Tibial nerve (tissue), 3 donors: Measurements from ENCODE around the gene SPG21.

Experiments
- POLR2A ChIP-seq, 2 donors: fragments of 450-650 bp; IDR thresholded peaks; one replicate each; pipeline ENCODE4 v1.6.1; 2017; ENCODE audit warnings: antibody characterized with exemption in 2 of 2, mild to moderate bottlenecking in 2 of 2, moderate library complexity in 2 of 2
- TF ChIP-seq, protein P1 (sequence below), 5 experiments: fragments of 200-600 bp in 3 of 5; fragments of 450-650 bp in 2 of 5; sonication (generic) in 3 of 5; IDR thresholded peaks; one replicate each; pipeline ENCODE4 v1.5.1; 2016 to 2019; ENCODE audit warnings: antibody characterized with exemption in 5 of 5, mild to moderate bottlenecking in 3 of 5, moderate library complexity in 2 of 5

DNA sequence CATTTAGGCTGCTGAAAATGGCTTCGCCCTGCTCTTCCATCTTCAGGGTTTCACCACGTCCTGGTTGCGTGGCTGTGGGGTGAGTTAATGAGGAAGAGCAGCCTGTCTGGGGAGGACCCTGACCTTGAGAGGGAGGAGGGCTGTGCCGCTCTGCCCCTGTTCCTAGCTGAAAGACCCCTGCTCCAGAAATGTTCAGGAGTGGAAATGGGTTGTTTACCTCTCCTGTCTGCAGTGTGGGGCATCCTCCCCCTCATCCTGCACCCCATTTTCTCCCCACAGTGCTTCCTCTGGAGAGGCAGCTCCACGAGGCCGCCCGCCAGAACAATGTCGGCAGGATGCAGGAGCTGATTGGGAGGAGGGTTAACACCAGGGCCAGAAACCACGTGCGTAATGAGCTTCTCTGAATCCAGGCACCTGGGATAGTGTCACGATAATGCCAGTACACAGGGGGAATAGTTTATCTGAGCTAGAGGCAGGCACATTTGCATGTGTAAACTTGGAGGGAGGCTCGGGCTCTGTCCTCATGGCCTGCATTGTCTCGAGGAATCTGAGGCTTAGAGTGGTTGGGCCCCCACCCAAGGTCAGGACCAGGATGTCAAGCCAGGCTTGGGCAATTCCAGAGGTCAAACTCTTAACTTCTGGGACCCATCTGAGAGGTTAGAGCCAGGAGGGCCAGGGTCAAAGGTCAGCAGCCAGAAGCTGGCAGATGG is 74.0 kb downstream of the SPG21 start:
- no peak for TF ChIP-seq POLR2A (IDR thresholded peaks at IDR 0.05)
- TF ChIP-seq, protein P1, sequence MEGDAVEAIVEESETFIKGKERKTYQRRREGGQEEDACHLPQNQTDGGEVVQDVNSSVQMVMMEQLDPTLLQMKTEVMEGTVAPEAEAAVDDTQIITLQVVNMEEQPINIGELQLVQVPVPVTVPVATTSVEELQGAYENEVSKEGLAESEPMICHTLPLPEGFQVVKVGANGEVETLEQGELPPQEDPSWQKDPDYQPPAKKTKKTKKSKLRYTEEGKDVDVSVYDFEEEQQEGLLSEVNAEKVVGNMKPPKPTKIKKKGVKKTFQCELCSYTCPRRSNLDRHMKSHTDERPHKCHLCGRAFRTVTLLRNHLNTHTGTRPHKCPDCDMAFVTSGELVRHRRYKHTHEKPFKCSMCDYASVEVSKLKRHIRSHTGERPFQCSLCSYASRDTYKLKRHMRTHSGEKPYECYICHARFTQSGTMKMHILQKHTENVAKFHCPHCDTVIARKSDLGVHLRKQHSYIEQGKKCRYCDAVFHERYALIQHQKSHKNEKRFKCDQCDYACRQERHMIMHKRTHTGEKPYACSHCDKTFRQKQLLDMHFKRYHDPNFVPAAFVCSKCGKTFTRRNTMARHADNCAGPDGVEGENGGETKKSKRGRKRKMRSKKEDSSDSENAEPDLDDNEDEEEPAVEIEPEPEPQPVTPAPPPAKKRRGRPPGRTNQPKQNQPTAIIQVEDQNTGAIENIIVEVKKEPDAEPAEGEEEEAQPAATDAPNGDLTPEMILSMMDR (IDR thresholded peaks at IDR 0.05) = no peak
